Esophagus muscularis mucosa (tissue), 4 donors: ENCODE results near the gene KHK.

Experiments used
- CTCF ChIP-seq, 3 experiments: fragments of 200-600 bp in 2 of 3; fragments of 450-650 bp in 1 of 3; sonication (generic) in 2 of 3; IDR thresholded peaks; one replicate each; pipeline ENCODE4 v1.5.1; 2017 to 2019; ENCODE audit warnings: antibody characterized with exemption in 3 of 3, mild to moderate bottlenecking in 2 of 3, moderate library complexity in 1 of 3
- EP300 ChIP-seq: sonication (generic); formaldehyde crosslinking; IDR thresholded peaks from one replicate; pipeline ENCODE4 v1.6.1; 2017; ENCODE audit warnings: antibody characterized with exemption
- POLR2A ChIP-seq: fragments of 450-650 bp; IDR thresholded peaks from one replicate; pipeline ENCODE4 v1.6.1; 2017; ENCODE audit warnings: antibody characterized with exemption, moderate library complexity, mild to moderate bottlenecking, low read depth
- POLR2AphosphoS5 ChIP-seq, 2 donors: sonication (generic); formaldehyde crosslinking; IDR thresholded peaks; one replicate each; pipeline ENCODE4 v1.6.1; 2017; ENCODE audit warnings: antibody characterized with exemption in 2 of 2

- no peak for TF ChIP-seq CTCF (IDR thresholded peaks at IDR 0.05)
- no peak for TF ChIP-seq EP300
- TF ChIP-seq POLR2AphosphoS5 (IDR thresholded peaks at IDR 0.05): no peak
- TF ChIP-seq POLR2A: no peak
Measured at GRCh38 chr2:27127883-27128667, 41.5 kb downstream of the KHK start.
